ENCODE data around the gene STK24. TPM values are rescaled to one million over a fixed set of nuclear protein-coding genes. Genes with fewer than 3 reads are reported as not detected.

Gene STK24
- total RNA-seq, 1 donor from 2014 or later, result 26.2 TPM

DNA sequence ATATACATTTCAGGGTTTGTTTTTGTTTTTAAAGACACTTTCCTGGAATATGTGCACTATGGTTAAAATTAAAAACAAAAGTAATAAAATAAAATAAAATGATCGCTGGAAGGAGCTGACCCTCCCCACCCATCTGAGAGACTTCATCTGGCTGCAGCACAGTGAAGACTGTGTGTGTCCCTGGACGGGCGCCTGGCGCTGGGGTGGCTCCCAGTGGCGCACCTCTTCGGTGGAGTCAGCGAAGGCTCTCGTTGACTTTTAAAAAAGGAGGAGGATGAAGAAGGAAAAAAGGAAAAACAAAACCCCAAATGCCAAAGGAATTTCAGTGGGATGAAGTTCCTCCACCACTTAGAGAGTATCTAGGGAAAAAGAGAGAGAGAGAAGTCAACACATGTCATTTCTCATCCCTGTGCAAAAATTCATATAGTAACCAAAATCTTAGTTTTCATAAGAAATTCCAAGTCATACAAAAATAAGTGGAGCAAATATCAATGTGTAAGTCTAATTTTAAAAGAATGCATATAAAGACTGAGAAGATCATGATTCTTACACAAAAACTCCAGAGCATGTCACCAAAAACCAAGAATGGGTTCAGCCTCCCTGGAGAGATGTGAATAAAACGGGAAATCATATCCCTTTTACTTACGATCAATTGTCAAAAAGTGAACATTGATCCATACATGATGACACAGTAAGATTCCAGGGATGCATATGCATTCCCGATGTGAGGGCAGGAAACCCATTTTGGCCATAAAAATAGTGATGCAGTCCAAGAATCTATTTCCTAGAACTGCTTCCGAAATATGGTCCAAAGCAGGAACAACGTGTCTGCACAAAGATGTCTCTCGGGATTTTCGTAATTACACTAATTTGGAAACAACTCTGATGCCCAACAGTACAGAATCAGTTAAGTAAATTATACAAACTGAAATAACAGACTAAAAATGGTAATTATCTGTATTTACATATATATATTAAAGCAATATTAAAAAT, 123.8 kb downstream of the STK24 start:
- DNase-seq (ENCODE audit: low spot score), result no peak

DNA sequence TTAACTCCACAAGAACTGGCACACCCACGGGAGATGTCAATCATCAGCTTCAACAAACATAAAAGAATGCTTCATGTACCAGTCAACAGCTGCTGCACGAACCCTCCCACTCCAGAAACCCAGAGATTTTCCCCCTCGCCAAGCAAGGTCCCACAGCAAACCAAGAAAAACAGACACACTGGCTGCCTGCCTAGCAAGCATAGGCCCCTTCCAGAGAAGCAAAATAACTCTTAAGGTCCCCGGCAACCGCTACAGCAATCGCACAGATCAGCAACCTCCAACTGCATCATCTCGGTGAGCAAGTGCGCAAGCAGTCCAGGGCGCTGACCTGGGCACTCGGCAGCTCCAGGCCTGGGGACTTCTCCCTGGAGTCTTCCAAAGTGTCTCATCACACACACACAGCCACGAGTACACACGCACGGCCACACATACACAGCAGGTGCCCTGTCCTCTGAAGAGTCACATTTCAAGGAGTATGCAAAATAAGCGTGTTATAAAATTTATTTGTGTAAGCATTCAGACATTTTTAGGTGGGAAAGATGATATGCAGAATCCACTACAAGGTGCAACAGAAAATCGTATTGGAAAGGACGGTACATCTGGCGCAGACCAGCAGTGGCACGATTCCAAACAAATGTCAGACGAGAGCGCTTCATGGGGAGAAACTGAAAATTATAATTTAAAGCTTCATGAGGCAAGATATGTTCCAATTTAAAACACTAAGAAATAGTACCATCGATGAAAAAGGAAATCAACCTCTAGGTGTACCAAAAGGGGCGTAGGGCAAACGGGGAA, 125.0 kb downstream of the STK24 start:
- DNase-seq (ENCODE audit: low spot score), result peak; percentile 81

DNA sequence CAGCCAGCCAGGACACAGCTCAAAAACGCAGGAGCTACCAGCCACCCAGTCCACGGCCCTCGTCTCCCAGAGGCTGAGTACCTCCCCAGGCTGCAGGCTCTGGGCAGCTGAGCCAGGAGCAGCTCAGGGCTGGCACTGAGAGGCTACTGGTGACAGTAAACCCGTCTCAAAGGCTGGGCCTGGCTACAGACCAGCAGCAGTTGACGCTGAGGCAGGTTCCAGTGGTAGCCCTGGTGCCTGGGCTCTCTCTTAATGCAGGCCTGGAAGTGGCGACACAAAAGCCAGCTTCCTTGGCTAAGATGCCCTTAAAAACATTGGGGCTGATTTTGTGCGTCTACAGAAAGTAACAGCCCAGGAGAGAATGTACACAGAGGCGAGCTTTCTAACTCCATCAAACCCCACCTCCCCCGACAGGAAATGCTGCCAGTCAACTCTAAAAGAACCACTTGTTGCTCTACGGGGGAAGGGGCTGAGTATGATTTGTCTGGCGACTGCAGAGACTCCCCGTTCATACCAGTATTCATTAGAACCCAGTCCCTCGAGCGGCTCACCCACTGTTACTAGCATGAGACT, 126.3 kb downstream of the STK24 start:
- DNase-seq (ENCODE audit: low spot score), result no peak

DNA sequence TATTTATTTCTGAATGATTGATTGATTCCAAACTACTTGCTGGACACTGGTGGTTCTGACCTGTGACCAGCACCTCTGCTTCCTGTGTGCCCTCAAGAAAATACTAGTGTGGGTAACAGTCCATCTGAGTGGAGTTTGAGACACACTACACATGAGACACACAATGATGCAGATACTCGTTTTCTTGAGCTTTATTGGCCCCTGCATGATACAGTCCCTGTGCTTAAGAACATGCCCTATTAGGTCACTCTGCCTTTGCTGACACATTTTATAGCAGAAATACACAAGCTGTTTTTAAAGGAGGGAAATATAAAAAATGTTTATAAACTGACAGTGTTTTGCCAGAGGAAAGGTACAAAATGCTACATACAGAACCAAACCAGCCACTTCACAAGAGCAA, 126.9 kb downstream of the STK24 start:
- no peak for DNase-seq (ENCODE audit: low spot score)

- DNase-seq (ENCODE audit: low spot score), result no peak
Observed at GRCh38 chr13:98449273-98449672, 127.6 kb downstream of the STK24 start.

- no peak for DNase-seq (ENCODE audit: low spot score)
Observed at GRCh38 chr13:98448642-98448928, 128.3 kb downstream of the STK24 start.

- no peak for DNase-seq (ENCODE audit: low spot score)
Observed at GRCh38 chr13:98447881-98448641, 128.8 kb downstream of the STK24 start.

GRCh38 chr13:98447130-98447529, 129.8 kb downstream of the STK24 start:
- DNase-seq (ENCODE audit: low spot score), result no peak

GRCh38 chr13:98446234-98446621, 130.7 kb downstream of the STK24 start:
- DNase-seq (ENCODE audit: low spot score), result no peak

GRCh38 chr13:98445340-98446233, 131.3 kb downstream of the STK24 start:
- peak; percentile 45 for DNase-seq (ENCODE audit: low spot score)

DNA sequence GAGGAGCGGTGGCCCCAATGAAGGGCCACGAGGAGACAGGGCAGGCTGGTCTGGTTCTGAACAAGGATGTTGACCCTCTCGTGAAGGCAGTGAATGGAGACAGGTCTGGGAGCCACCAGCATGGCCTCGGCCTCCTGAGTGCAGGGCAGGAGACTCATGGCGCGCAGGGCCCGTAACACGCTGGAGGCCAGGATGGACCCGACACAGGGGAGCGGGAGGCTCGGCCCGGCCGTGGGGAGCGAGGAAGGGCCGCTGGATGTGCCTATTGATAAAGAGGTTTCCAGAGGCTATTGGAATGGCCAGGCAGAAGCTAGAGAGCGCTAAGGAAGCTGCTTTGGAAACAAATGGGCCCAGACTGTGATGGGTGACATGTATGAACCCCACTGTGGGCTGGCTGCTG, 132.5 kb downstream of the STK24 start:
- DNase-seq (ENCODE audit: low spot score), result no peak

DNA sequence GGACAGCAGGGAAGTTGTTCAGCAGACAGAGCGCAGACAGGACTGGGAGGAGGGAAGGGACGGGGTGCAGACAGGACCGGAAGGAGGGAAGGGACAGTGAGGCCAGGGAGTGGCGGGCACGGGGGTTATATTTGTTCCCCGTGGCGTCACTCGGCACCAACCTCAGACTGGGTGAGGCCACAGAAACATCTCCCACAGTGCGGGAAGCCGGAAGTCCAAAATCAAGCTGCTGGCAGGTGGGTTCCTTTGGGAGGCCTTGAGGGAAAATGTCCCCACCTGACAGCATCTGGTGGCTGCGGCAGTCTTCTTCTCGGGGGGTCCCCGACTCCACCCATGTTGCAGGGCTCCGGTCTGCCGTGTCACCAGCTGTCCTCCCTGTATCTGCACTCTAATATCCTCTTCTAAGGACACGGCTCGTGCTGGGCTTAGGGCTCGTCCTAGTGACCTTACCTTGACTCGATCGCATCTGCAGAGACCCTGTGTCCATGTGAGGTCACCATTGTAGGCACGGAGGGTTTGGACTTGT, 133.0 kb downstream of the STK24 start:
- DNase-seq (ENCODE audit: low spot score), result no peak

GRCh38 chr13:98443329-98443728, 133.6 kb downstream of the STK24 start:
- DNase-seq (ENCODE audit: low spot score), result no peak

DNA sequence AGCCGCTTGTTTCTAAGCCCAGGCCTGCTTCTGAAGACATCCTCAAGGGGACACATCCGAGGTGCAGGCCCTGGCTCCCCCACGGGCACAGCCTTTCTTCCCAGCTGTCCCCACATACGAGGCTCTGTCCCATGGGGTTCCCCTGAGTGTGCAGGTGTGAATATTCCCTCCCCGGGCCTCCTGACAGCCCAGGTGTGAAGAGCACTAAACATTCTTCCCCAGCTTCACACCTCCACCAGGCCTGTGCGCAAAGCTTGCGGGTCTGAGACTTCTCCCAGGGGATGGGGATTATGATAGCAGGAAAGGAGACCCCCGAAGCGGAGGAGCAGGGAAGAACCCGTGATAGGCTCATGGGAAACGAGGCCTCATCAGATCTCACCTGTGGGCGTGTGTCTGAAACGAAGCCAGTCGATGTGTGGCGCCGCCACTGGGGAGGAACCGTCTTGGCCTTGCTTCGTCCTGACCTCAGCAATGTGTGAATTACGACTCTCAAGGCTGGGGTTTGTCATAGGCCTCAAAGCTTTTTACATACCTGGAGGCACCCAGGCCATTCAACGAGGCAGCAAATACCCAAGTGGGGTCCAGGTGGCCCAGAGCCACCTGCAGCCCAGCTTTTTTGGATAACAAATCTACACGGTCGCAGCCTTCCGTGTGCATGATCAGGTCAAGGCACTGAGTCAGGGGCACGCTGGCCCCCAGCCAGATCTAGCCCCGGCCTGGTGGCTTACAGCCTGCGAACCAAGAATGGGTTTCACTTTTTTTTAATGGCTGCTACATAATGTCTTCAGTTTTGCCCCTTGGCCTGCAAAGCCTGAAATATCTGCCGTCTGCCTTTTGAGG, 134.3 kb downstream of the STK24 start:
- DNase-seq (ENCODE audit: low spot score), result no peak

DNA sequence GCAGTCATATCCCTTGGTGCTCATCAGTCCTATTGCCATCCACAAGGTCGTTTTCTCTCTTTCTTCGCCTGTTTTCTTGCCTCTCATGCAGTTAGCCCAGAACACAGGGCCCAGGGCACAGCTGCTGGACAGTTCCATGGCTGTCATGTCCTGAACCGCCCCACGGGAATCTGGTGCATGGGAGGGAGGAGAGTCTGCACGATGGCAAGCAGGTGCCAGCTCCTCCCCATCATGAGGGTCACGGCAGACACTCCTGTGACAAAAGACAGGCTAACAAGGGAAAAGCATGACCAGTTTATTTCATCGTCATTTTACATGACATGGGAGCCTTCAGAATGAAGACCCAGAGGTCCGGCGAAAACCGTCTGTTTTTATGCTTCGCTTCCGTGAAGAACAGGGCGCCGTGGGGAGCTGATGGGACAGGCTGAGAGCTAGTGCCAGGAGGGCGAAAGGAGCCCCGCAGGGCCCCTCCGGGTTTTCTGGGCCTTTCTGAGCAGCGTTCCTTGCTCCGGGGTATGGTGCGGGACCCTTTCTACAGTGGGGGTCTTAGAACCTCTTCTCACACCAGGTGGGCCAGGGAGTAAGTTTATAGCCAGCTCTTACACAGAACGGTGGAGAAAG, 135.7 kb downstream of the STK24 start:
- DNase-seq (ENCODE audit: low spot score), result no peak

- no peak for DNase-seq (ENCODE audit: low spot score)
Observed at GRCh38 chr13:98440390-98441055, 136.4 kb downstream of the STK24 start.

- DNase-seq (ENCODE audit: low spot score), result no peak
Observed at GRCh38 chr13:98439896-98440295, 137.0 kb downstream of the STK24 start.

DNA sequence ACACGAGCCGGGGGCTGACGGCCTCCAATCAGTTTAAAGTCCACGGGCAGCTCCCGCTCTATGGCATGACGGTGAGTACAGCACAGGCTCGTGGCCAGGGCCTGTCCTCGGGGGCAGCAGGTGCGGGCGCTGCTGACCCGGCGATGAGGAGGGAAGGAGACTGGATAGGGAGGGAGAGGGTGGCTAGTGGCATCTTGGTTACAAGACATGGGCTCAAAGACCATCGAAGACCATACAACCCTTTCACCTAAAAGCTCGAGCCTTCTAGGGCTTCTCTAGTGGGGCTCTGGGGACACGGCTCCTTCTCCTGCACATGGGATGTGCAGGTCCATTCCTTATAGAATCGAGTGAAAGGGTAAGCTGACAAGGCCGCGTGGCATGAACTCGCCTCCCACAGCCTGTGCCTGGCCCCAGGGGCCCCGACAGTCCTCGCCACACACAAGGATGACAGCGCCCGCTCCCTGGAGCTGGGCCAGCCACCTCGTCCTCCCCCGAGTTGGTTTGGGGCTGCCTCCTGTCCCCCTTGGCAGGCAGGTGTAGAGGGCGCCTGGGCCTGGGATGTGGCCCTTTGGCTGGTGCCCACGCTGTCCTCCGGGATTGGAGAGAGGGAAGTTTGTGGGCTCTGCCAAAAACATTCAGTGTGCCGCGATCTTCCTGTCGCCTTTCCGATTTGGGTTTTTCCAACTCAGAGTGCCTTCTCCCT, 137.6 kb downstream of the STK24 start:
- DNase-seq (ENCODE audit: low spot score), result no peak
